ENCODE results near the gene SLC38A3. TPM values are rescaled to one million over a fixed set of nuclear protein-coding genes. Genes with fewer than 3 reads are reported as not detected.
"Not testable (repeated sequence)": the region's sequence is repeated elsewhere in the genome, so short reads cannot be mapped to it uniquely, and the experiment has no call there.

The SLC38A3 gene
- total RNA-seq, 1 donor from 2014 or later = 1.8 TPM

DNA sequence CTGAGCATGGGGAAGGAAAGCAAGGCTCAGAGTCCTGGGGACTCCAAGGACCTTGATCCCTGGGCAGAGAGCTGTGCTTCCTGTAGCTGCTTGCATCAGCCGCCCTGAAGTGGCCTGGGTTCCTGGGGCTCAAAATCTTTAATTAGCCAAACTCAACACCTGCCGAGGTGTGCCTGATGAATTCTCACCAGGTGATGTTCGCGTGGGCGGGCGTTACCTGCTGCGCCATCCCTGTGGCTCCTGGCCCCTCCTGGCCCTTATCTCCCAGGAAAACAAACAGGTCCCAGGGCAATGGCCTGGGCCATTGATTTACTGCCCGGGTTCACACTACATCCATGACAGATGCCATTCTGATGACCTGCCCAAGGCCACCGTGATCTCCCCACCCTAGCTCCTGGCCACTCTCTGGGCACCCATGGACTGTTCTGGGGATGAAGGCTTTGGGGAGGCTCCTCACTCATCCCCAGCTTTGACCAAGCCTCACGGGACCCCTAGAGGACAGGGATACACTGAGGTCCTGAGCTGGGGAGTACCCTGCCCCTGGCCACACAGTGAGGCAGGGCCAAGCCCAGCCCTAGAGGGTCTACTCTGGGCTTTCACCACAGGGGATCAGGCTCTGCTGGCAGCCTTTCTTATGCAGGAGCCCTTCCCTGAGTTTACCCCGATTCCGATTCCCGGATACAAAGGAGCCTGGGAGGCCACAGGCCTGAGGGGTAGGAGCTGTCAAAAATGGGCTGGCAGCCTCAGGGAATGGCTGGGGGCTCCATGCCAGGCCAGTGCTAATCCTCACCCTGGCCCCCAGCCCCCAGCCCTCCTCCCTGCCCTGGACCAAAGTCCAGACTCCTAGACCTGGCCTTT lies 5.7 kb downstream of the SLC38A3 start:
- no peak for DNase-seq (ENCODE audit: low read depth)

DNA sequence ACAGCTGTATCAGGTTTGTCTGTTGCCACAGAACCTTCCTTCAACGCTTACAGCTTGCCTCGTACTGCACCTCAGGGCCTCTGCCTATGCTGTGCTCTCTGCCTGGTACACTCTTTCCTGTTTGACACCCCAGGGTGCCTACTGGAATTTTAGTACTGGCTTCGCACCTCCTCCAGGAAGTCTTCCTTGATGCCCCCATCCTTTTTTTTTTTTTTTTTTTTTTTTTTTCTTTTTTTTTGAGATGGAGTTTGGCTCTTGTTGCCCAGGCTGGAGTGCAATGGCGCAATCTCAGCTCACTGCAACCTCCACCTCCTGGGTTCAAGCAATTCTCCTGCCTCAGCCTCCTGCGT lies 6.3 kb downstream of the SLC38A3 start:
- DNase-seq (ENCODE audit: low read depth) = not testable (repeated sequence)

DNA sequence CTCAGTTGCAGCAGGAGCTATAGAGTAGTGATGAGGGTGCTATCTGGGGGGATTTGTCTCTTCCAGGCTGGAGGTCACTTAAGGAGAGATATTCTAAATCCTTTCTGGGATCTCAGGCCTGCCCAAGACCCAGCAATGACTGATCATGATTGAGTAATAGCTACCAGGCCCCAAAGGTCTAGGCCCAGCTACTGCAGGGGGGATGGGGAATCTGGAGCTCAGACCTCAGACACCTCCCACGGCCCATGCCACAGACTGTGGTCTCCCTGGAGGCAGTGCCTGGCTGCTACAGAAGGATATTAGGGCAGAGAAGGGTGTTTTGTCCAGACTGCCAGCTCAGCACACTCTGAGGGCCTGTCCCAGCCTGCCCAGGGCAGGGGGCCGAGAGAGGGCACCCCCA lies 6.9 kb downstream of the SLC38A3 start:
- DNase-seq (ENCODE audit: low read depth) = peak; percentile 84

DNA sequence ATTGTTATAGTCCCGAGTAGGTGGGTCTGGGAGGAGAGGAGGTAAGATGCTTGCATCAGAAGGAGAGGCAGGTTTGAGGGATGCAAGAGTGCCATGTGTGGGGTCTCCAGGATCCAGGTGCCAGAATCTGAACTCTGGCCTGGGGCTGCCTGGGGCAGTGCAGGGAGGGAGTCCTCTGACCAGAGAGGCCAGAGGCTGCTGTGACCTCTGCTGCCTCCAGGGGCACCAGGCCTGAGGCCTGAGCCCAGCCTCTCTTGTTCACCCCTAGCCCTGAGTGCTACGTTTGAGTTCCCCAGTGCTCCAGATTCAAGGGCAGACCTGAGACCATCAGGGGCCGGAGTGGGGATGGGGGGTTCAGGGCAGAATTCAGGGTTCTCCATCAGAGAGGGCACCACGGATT lies 7.4 kb downstream of the SLC38A3 start:
- DNase-seq (ENCODE audit: low read depth) = no peak

DNA sequence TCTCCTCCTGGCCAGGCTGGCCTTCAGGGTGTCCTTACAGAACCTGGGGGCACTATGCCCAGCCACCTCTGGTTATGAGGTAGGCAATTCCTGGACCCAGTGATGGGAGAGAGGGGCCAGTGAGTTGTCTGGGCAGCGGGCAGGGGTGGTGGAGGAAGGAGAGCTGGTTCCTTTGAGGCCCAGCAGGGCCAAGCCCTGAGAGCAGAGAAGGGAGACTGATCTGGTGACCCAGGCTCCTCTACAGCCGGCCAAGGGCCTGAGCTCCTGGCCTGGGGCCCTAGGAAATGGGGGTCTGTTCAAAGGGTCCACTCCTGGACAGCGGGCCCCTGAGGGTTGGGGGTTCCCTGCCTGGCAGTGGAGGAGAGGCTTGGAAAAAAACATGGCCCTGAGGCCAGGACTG lies 7.9 kb downstream of the SLC38A3 start:
- no peak for DNase-seq (ENCODE audit: low read depth)

DNA sequence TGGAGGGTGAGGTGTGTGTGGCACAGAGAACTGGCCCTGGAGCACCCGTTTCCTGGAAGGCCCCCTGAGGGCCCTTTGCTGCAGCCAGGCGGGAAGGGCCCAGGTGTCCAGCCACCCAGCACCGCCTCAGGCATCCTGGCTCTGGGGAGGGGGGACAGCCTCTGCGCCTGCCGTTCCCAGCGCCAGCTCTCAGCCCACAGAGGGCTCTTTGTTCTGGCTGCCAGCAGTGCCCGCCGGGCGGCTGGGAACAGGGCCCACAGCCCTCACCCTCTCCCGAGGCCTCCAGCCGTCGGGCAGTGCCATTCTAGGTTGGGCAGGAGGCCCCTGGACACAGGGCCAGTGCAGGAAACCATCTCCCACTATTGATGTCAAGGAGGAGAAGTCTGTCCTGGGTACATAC lies 8.3 kb downstream of the SLC38A3 start:
- DNase-seq (ENCODE audit: low read depth) = no peak

DNA sequence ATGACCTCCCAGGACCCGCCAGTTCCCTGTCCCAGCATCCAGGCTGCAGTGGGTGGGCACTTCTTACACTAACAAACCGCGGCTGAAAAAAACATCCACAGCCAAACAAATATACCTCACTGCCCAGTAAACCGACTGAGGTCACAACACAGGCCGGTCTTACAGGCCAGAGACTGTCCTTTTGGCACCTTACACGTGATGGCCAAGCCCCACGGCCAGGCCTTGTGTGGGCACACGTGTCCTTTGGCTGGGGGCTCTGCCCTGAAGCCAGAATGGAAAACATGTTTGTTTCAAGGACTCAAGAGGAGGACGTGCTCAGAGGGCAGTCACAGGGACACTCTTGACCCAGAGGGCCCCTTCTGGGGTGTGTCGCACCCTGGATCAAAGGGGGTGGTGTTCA lies 9.8 kb downstream of the SLC38A3 start:
- DNase-seq (ENCODE audit: low read depth) = no peak

DNA sequence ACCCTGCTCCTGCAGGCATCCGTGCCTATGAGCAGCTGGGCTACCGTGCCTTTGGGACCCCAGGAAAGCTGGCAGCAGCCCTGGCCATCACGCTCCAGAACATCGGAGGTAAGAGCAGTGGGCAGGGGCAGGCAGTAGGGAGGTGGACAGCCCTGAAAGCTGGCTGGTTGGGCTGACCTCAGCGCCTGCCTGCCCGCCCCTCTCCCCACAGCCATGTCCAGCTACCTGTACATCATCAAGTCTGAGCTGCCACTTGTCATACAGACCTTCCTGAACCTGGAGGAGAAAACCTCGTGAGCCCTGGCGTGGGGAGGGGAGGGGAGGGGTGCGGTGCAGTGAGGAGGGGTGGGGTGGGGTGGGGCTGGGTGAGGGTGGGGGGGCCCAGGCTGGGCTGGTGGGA lies 10.5 kb downstream of the SLC38A3 start:
- DNase-seq (ENCODE audit: low read depth) = no peak

DNA sequence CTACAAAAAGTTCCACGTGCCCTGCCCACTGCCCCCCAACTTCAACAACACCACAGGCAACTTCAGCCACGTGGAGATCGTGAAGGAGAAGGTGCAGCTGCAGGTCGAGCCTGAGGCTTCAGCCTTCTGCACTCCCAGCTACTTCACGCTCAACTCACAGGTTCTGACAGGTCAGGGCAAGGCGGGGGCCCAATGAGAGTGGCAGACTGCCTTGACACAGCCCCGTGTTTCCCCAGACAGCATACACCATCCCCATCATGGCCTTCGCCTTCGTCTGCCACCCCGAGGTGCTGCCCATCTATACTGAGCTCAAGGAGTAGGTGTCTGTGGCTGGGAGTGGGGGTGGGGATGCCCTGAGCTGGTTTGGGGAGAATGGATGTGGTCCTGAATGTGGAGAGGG lies 12.6 kb downstream of the SLC38A3 start:
- DNase-seq (ENCODE audit: low read depth) = no peak

DNA sequence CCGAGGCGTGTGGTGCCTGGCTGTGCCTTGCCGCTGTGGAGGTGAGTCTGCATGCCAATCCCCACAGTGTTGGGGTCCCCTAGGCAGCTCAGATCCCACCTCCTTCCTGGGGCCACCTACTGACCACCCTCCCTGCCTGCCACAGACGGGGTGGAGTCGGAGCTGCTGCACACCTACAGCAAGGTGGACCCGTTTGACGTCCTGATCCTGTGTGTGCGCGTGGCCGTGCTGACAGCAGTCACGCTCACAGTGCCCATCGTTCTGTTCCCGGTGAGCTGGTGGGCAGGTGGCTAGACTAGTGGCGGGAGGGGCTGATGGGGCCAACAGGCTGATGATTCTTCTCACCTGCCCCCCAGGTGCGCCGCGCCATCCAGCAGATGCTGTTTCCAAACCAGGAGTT lies 13.4 kb downstream of the SLC38A3 start:
- DNase-seq (ENCODE audit: low read depth) = no peak

DNA sequence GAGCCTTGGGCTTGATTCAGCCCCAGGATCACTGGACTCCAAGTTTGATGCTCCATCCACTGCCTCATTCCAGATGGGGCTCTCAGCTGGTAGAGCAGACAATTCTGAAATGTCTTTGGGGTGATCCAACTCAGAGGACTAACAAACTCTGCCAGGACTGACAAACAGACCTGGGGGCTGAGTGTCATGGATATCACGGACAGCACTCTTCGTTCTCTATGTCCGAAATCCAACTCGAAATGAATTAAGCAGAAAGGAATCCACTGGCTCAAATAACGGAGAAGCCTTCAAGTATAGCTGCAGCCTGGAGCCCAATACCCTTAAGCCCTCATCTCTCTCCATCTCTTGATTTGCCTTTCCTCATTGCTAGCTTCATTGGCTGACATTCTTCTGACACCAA lies 14.2 kb downstream of the SLC38A3 start:
- DNase-seq (ENCODE audit: low read depth) = no peak

DNA sequence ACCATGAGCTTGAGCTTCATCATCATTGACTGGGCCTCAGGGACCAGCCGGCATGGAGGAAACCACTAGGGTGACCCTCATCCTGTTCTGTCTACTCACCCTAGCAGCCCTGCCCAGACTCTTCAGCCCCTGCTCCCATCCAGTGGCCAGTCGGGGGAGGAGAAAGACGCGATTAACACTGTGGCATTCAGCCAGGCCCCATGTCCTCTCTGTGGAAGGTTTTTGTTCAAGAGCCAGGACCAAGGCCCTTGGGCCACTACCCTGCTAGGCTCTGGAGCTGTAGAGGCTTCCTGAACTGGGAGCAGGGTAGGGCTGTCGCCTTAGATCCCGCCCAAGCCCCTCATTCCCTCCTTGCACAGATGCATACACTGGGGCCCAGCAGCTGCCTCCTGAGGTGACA lies 15.0 kb downstream of the SLC38A3 start:
- DNase-seq (ENCODE audit: low read depth) = no peak

DNA sequence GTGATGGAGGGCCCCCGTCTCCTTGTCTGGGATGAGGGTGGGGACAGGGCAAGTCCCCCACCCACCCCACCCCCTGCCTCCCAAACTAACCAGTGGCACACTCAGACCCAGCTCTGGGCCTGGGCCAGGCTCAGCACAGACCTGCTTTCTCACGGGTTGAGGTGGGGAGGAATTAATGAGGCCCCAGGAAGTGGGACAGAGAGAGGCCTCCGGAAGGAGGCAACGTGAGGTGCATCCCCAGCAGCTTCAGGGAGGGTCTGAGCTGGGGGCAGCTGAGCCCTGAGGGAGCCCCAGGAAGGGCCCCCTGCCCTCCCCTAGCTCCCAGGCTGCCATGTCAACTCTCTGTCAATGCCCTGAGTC lies 16.0 kb downstream of the SLC38A3 start:
- no peak for DNase-seq (ENCODE audit: low read depth)

DNA sequence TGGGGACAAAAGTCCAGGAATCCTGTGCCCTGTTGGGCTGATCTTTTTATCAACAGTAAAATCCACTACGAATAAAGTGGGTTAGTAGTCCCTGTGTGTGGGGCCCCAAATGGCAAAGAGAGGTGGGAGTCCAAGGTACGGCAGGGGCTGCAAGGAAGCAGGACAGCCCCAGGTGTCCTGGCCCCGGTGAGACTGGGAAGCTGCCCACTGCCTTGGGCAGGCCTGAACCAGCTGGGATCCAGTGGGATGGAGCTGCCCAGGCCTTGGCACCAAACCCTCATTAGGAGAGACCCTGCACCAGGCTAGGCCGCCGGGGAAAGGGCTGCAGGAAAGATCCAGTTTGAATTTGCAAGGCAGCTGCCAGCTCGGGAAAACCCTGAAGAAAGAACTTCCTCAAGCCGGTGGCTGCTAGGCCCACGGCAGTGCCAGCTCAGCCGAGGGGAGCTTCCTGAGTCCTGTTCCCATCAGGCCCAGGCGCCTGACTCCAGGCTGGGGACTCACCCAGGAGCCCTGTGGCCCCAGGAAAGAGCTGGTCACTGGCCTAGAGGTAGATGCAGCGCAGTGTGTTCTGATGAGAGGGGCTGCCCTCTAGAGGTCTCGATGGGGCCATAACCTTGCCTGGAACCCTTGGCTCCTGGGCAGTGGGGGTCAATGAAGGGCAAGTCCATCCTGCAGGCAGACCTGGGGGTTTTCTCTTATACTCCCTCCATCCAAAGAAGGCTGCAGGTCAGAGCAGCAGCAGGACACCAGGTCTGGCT lies 16.5 kb downstream of the SLC38A3 start:
- no peak for DNase-seq (ENCODE audit: low read depth)

DNA sequence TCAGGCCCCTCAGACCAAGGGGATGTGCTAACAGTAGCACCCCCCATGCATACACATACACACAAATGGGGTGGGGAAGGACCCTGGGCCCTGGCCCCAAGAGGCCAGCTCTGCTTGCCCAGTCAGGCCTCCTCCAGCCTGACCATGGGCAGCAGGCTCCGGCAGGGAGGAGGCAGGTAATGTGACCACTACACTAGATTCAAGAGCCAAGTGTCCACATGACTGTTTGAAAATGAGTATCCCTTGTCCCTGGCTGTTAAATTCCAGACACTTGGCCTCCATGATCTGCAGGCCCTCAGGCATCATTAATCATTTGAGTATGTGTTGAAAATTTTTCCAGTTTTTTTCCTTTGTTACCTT lies 17.1 kb downstream of the SLC38A3 start:
- no peak for DNase-seq (ENCODE audit: low read depth)

DNA sequence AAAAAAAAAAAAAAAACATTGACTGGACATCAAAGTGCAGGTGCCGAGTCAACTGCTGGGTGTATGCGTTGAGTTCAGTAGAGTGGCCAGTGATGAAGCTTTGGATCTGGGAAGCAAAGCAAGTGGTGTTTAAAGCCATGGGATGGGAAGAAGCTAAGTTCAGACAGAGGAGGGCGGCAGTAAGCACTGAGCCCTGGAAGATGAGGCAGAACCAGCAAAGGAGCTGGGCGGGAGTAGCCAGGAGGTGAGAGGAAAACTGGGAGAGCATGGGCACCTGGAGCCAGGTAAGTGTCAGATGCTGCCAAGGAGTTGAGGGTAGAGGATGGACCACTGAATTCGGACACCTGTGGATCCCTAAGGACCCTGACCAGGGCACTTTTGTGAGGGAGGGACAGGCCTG lies 19.6 kb downstream of the SLC38A3 start:
- DNase-seq (ENCODE audit: low read depth) = no peak

DNA sequence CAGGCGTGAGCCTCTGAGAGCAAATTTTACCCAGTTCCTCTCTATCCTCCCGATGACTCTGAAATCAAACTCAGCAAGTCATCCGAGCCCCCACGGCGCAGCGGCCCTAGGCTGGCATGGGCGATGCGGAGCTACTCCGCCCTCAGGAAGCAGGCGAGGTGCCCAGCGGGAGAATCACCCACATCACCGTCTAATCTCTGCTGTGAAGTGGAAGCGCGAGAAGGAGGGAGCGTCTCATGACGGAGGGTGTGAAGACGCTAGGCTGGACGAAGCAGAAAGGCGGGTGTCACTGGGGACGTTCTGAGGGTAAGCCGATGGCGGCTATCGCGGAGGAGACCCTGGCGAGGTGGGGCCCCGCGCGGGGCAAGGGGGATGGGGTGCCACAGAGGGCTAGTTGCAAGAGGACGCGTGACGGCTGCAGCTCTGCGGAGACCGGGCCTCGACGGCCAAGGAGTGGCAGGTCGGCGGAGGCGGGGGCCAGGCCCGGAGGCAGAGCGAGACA lies 21.9 kb downstream of the SLC38A3 start:
- no peak for DNase-seq (ENCODE audit: low read depth)

DNA sequence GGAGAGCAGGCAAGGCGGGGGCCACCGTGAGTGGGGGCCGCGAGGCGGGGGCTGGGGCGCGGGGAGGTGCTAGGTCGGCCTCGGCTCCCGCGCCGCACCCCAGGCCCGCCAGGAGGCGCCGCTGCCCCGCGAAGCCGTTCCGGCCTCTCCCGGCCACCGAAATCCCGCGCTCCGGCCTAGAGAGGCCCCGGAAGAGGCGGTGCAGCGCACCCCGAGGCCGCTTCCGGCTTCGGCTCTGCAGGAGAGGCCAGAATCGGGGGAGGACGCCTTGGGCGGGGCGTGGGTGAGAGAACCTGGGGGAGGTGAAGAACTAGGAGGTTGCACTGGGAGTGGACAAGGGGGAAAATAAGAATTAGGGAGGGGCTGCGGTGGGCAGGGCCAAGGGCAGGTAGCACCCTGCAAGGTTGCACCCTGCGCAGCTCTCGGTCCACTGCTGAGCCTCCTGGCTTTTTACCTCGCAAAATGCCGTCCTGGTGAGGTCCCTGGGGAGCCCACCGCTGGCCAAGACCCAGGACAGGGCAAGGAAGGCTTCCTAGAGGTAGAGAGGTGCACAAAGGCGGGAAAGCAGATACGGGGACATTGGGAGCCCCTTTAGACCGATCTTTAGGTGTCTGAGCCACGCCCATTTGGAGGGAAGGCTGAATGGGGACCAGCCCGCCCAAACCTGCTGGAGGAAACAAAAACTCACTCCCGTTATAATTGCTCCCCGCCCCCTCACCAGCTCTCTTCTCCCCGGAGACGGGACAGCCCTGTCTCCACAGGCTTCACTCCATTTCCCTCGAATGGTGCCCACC lies 22.5 kb downstream of the SLC38A3 start:
- DNase-seq (ENCODE audit: low read depth) = peak; percentile 74

DNA sequence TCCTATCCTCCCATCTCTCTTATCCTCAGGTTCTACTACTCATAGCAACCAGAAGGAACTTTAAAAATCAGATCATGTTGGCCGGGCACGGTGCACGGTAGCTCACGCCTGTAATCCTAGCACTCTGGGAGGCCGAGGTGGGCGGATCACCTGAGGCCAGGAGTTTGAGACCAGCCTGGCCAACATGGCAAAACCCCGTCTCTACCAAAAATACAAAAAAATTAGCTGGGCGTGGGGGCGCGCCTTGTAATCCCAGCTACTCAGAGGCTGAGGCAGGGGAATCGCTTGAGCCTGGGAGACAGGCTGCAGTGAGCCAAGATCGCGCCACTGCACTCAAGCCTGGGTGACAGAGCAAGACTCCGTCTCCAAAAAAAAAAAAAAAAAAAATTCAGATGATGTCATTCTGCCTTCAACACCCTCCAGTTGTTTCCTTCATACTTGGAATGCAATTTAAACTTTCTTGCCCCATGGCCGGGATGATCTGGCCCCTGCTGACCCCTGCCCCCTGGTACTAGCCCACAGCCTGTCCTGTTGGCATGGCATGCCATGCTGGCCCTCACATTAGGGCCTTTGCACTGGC lies 23.2 kb downstream of the SLC38A3 start:
- DNase-seq (ENCODE audit: low read depth) = not testable (repeated sequence)

DNA sequence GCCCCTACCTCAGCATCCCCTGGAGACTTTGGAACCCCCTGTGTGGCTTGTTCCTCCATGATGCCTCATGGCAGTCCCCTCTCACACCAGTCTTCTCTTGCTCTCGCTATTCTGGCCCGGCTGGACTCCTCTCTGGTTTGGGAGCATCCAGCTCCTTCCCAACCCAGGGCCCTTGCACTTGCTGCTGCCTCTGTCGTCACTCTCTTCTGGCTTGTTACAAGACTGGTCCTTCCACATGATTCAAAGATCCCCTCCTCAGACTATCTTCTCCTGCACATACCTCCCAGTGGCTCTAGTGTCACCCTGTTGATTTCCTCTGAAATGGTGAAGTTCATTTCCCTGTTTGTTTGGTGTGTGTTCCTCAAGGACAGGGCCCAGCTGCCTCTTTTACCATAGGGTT lies 24.4 kb downstream of the SLC38A3 start:
- DNase-seq (ENCODE audit: low read depth) = no peak

DNA sequence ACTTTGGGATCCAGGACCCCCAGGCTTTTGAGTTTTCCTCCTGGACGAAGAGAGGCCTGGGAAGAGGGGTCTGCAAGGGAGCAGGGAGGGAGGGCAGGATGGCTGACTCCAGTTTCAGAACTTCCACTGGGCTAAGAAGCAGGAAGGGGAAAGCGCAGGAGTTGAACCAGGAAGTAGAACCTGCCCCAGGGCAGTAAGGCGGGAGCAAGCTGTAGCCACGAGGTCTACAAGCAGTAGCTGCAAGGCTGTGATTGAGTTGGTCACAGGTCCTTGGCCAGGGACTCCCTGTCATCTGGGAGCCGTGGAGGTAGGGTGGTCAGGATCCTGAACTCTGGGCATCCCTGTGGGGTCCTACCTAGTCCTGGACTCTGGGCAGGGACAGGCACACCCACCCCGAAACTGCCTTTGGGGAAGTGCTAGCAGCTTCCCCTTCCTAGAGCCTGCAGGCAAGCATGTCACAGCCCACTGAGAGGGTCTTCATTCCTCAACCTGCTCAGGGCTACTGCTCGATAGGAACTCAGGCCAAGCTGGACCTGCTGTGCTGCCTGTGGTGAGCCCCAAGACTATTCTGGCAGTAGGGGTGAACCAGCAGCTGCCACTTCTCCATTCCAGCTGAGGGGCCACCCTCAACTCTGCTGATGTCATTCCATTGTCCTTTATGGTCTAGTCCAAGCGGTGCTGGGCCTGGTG lies 25.2 kb downstream of the SLC38A3 start:
- no peak for DNase-seq (ENCODE audit: low read depth)

DNA sequence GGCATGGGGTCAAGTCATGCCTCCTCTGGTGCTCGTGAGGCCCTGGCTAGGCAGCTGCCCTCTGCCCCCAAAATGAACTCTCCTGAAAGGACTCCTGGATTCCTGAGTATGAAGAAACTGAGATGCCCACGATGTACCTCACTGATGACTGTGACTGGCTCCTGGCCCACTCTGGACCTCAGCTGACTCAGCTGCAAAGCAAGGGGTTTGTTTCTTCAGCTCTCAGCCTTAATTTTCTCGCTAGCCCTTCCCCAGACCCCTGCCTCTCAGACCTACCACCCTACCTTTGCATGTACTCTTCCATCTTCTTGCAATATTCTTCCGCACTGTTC lies 25.7 kb downstream of the SLC38A3 start:
- no peak for DNase-seq (ENCODE audit: low read depth)

Measured in renal cortical epithelial cell (primary cell).